ENCODE results near the gene RNLS.

DNA sequence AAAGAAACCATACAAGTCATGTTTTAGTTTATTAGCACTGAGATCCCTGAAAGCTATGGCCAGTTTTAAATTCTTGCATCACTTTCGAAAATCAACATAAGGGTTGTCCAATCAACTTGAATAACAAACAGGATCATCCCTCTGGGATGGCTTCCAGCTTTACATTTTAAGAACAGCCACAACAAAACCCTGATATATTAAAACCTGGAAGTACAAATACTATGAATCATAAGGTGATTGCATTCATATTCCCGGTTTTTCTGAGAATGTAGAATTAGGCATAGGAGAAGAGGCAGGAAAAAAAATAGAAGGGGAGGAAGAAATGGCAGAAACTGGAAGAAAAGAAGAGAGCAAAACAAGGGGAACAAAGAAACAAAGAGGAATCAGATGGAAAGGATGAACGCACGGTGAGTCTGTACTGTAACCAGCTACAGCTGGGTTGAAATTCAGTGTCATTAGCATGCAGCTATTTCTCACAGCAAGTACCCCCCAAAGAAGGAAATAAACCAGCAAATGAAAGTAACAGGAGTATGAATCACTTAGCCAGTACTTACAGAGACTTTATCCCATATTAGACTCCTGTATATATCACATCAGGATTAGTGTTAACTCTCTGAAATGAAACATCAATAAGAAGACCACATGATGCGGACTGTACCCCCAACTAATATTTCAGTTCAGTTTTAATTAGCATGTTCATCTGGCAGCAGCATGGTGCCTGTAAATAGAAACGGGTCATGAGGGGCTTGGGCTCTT lies 301.3 kb downstream of the RNLS start:
- TF ChIP-seq, protein P1, sequence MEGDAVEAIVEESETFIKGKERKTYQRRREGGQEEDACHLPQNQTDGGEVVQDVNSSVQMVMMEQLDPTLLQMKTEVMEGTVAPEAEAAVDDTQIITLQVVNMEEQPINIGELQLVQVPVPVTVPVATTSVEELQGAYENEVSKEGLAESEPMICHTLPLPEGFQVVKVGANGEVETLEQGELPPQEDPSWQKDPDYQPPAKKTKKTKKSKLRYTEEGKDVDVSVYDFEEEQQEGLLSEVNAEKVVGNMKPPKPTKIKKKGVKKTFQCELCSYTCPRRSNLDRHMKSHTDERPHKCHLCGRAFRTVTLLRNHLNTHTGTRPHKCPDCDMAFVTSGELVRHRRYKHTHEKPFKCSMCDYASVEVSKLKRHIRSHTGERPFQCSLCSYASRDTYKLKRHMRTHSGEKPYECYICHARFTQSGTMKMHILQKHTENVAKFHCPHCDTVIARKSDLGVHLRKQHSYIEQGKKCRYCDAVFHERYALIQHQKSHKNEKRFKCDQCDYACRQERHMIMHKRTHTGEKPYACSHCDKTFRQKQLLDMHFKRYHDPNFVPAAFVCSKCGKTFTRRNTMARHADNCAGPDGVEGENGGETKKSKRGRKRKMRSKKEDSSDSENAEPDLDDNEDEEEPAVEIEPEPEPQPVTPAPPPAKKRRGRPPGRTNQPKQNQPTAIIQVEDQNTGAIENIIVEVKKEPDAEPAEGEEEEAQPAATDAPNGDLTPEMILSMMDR (IDR thresholded peaks at IDR 0.05) = no peak
- TF ChIP-seq, protein P2, sequence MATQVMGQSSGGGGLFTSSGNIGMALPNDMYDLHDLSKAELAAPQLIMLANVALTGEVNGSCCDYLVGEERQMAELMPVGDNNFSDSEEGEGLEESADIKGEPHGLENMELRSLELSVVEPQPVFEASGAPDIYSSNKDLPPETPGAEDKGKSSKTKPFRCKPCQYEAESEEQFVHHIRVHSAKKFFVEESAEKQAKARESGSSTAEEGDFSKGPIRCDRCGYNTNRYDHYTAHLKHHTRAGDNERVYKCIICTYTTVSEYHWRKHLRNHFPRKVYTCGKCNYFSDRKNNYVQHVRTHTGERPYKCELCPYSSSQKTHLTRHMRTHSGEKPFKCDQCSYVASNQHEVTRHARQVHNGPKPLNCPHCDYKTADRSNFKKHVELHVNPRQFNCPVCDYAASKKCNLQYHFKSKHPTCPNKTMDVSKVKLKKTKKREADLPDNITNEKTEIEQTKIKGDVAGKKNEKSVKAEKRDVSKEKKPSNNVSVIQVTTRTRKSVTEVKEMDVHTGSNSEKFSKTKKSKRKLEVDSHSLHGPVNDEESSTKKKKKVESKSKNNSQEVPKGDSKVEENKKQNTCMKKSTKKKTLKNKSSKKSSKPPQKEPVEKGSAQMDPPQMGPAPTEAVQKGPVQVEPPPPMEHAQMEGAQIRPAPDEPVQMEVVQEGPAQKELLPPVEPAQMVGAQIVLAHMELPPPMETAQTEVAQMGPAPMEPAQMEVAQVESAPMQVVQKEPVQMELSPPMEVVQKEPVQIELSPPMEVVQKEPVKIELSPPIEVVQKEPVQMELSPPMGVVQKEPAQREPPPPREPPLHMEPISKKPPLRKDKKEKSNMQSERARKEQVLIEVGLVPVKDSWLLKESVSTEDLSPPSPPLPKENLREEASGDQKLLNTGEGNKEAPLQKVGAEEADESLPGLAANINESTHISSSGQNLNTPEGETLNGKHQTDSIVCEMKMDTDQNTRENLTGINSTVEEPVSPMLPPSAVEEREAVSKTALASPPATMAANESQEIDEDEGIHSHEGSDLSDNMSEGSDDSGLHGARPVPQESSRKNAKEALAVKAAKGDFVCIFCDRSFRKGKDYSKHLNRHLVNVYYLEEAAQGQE (IDR thresholded peaks at IDR 0.05; ENCODE audit: insufficient read depth in 1 of 2, low read depth in 2 of 2, low read length in 1 of 2) = no peak
- no peak for TF ChIP-seq SIN3A (IDR thresholded peaks at IDR 0.05; ENCODE audit: borderline replicate concordance, insufficient read depth, low read depth, low read length)

Measured in Panc1 (cell line).